GM12878 (cell line): ENCODE results near the gene CNMD.

Source experiments
- BMI1 ChIP-seq: fragments of 450-650 bp; IDR thresholded peaks from 2 replicates; pipeline ENCODE4 v1.6.1; 2016; ENCODE audit warnings: mild to moderate bottlenecking, moderate library complexity, borderline replicate concordance
- CBX3 ChIP-seq: fragments of 200-600 bp; sonication (generic); IDR thresholded peaks from 2 replicates; pipeline ENCODE4 v1.6.1; 2016; ENCODE audit warnings: low read depth, borderline replicate concordance
- CEBPB ChIP-seq, 2 experiments: fragments of 150-350 bp in 1 of 2; IDR thresholded peaks; 2 replicates each; pipeline ENCODE4 v1.6.1; 2012 to 2014; ENCODE audit warnings: low read depth in 2 of 2, low read length in 2 of 2, borderline replicate concordance in 1 of 2, inconsistent platforms in 1 of 2
- CEBPZ ChIP-seq: fragments of 150-350 bp; IDR thresholded peaks from 2 replicates; pipeline ENCODE4 v1.6.1; 2016; ENCODE audit warnings: low read depth, low read length
- ETV6 ChIP-seq, 2 experiments: fragments of 450-650 bp in 1 of 2; IDR thresholded peaks in 1 of 2; conservative IDR thresholded peaks in 1 of 2; 2 replicates each; pipeline ENCODE4 v1.6.1; 2014; ENCODE audit warnings: antibody characterized with exemption in 1 of 2, borderline replicate concordance in 1 of 2, low read depth in 1 of 2, mild to moderate bottlenecking in 1 of 2, moderate library complexity in 1 of 2
- FOXM1 ChIP-seq: IDR thresholded peaks from 2 replicates; pipeline ENCODE4 v1.6.1; 2012; ENCODE audit warnings: low read depth, mild to moderate bottlenecking, inconsistent platforms, low read length, moderate library complexity
- POLR2A ChIP-seq: IDR thresholded peaks from 2 replicates; pipeline ENCODE4 v1.6.1; 2011; ENCODE audit warnings: low read depth, mild to moderate bottlenecking, low read length
- RAD21 ChIP-seq: IDR thresholded peaks from 2 replicates; pipeline ENCODE4 v1.6.1; 2011; ENCODE audit warnings: mild to moderate bottlenecking, low read depth, low read length, moderate library complexity; ENCODE audit not compliant: insufficient read depth
- SMC3 ChIP-seq: IDR thresholded peaks from 2 replicates; pipeline ENCODE4 v1.6.1; 2011; ENCODE audit warnings: low read length, improper control_type of control experiment, borderline replicate concordance
- TF ChIP-seq, protein P1 (sequence below): fragments of 450-650 bp; formaldehyde crosslinking; IDR thresholded peaks from 2 replicates; pipeline ENCODE4 v1.4.0; 2020; ENCODE audit warnings: mild to moderate bottlenecking, moderate library complexity

- TF ChIP-seq ETV6 (conservative IDR thresholded peaks at IDR 0.05 in 1 of 2, IDR thresholded peaks at IDR 0.05 in 1 of 2; ENCODE audit: borderline replicate concordance in 1 of 2, low read depth in 1 of 2) (no peak), BMI1 (no peak), CEBPZ (no peak), RAD21 (no peak), POLR2A (no peak), SMC3 (no peak), CBX3 (no peak), CEBPB (IDR thresholded peaks at IDR 0.05; ENCODE audit: borderline replicate concordance in 1 of 2, low read depth in 2 of 2, low read length in 2 of 2) (no peak), FOXM1 (no peak)
- TF ChIP-seq, protein P1, sequence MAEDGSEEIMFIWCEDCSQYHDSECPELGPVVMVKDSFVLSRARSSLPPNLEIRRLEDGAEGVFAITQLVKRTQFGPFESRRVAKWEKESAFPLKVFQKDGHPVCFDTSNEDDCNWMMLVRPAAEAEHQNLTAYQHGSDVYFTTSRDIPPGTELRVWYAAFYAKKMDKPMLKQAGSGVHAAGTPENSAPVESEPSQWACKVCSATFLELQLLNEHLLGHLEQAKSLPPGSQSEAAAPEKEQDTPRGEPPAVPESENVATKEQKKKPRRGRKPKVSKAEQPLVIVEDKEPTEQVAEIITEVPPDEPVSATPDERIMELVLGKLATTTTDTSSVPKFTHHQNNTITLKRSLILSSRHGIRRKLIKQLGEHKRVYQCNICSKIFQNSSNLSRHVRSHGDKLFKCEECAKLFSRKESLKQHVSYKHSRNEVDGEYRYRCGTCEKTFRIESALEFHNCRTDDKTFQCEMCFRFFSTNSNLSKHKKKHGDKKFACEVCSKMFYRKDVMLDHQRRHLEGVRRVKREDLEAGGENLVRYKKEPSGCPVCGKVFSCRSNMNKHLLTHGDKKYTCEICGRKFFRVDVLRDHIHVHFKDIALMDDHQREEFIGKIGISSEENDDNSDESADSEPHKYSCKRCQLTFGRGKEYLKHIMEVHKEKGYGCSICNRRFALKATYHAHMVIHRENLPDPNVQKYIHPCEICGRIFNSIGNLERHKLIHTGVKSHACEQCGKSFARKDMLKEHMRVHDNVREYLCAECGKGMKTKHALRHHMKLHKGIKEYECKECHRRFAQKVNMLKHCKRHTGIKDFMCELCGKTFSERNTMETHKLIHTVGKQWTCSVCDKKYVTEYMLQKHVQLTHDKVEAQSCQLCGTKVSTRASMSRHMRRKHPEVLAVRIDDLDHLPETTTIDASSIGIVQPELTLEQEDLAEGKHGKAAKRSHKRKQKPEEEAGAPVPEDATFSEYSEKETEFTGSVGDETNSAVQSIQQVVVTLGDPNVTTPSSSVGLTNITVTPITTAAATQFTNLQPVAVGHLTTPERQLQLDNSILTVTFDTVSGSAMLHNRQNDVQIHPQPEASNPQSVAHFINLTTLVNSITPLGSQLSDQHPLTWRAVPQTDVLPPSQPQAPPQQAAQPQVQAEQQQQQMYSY = no peak
Observed at GRCh38 chr13:52775511-52775910, 35.9 kb upstream of the CNMD start.
